K562 treated with DMSO at 1 percent for 24 hours (cell line): ENCODE results near the gene RDM1. TPM values are rescaled to one million over a fixed set of nuclear protein-coding genes. Genes with fewer than 3 reads are reported as not detected.

Experiments used
- total RNA-seq: library from RNA; unstranded; fragments of 300-600 nt; gene quantifications from 2 replicates; pipeline ENCODE4 v1.2.3, GENCODE V29; 2022; ENCODE audit warnings: low read depth; ENCODE audit not compliant: insufficient read depth

The RDM1 gene, protein sequence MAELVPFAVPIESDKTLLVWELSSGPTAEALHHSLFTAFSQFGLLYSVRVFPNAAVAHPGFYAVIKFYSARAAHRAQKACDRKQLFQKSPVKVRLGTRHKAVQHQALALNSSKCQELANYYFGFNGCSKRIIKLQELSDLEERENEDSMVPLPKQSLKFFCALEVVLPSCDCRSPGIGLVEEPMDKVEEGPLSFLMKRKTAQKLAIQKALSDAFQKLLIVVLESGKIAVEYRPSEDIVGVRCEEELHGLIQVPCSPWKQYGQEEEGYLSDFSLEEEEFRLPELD
- total RNA-seq = 10.2 and 13.9 TPM in 2 replicates

DNA sequence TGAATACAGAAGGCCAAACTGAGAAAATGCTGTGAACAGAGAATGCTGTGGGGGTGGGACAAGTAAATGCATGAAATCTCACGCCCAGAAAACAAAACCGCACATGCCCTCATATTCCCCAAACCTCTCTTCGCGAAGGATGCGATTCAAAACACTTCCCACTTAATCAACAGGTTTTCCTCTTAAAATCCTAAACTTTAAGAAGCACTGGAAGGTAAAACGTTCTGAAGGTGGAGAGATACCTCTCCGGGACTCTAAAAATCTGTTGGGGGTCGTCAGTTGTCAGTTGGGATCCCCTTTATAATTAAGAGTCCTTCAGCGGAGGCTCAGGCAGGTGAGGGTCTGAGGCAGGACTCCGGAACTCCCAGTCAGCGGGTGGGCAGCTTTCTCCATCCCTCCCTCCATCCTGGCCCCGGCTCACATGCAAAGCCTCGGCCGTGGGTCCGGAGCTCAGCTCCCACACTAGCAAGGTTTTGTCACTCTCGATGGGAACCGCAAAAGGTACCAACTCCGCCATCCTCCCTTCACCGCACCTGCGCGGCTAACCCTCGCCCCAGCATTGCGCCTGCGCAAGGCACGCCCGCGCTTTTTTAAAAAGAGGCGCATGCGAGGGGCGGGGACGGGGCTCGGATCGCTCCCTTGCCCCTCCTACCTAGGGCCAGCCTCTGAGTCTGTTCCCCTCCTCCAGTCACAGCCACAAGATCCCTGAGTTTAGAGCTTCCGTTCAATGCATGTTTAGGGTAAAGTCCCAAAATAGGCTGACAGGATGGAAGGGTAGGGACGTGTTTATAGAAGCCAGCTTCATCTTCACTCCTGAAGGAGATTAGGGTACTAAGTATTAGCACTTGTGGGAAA is at the start of gene RDM1:
RDM1 (minus strand) TSS at position 563 of the 855 bp plus-strand sequence; CDS start at position 517, 46 bp downstream.

GRCh38 chr17:35943537-35943936 is 13.0 kb upstream of the RDM1 start, which contains the start of gene LYZL6:
Gene LYZL6, minus strand, starts transcription at chr17:35943713. Its CDS starts 4,357 bp downstream, at chr17:35939356.

GRCh38 chr17:35879773-35880654 is 50.6 kb downstream of the RDM1 start, which contains the start of gene CCL5:
Gene CCL5, minus strand, starts transcription at chr17:35880360.

DNA sequence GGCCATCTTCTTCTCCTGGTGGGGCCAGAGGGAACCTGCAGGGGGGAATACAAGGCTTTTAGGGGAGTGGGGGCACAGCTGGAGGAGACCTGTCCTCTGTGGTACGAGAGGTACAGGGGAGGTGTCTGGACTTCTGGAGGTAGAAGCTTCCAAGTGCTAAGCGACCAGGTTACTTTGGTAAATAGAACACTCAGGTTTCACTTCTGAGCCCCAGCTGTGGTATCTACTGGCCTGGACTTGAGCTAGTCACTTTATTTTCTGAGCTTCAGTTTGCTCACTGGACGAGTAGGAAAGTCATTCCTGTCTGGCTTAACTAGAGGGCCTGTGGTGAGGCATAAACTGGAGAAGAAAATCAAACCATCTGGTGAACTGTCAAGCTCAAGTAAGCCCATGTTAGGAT is 61.8 kb downstream of the RDM1 start, which contains the start of gene HEATR9:
HEATR9 (minus strand) TSS at position 155 of the 400 bp plus-strand sequence; CDS start at position 6, 149 bp downstream.

Other genes with a start within 250 kb of the RDM1 start
- 0.10 TPM in 1 of 2 replicates, not detected in the other for gene RASL10B, start 199.1 kb downstream of the RDM1 start, total RNA-seq
- gene GAS2L2, start 177.5 kb downstream of the RDM1 start, total RNA-seq = not detected in 2 replicates
- not detected in 2 replicates for gene C17orf50, start 169.9 kb downstream of the RDM1 start, total RNA-seq
- not detected in 2 replicates for gene MMP28, start 135.1 kb downstream of the RDM1 start, total RNA-seq
- gene TAF15, start 121.3 kb downstream of the RDM1 start, total RNA-seq = 127 and 139 TPM in 2 replicates
- not detected in 2 replicates for gene HEATR9, start 61.9 kb downstream of the RDM1 start, total RNA-seq
- gene CCL5, start 50.4 kb downstream of the RDM1 start, total RNA-seq = 0.53 and 0.67 TPM in 2 replicates
- gene LYZL6, start 12.9 kb upstream of the RDM1 start, total RNA-seq = not detected in 2 replicates
- not detected in 2 replicates for gene CCL16, start 50.7 kb upstream of the RDM1 start, total RNA-seq
- not detected in 2 replicates for gene CCL14, start 56.0 kb upstream of the RDM1 start, total RNA-seq
- not detected in 2 replicates for gene CCL15, start 70.8 kb upstream of the RDM1 start, total RNA-seq
- gene CCL23, start 87.2 kb upstream of the RDM1 start, total RNA-seq = not detected in 2 replicates
- not detected in 2 replicates for gene CCL18, start 133.5 kb upstream of the RDM1 start, total RNA-seq
- not detected in 2 replicates for gene CCL3, start 159.4 kb upstream of the RDM1 start, total RNA-seq
- gene CCL4, start 173.1 kb upstream of the RDM1 start, total RNA-seq = not detected in 2 replicates
- gene TBC1D3B, start 245.9 kb upstream of the RDM1 start, total RNA-seq = not detected in 2 replicates